A172 (cell line): ENCODE measurements around the gene UNC45A. TPM values are rescaled to one million over a fixed set of nuclear protein-coding genes. Genes with fewer than 3 reads are reported as not detected.
A peak's percentile ranks its signal among the peaks of the same experiment; 100 is the strongest.

Source experiments
- DNase-seq: peaks from one replicate; pipeline ENCODE4 v3.0.0-alpha.2; 2015; ENCODE audit warnings: low spot score
- total RNA-seq: library from RNA; depleted of rRNA; stranded (reverse); fragments of >200 nt; shearing (Covaris generic); gene quantifications from 2 replicates; pipeline ENCODE4 v1.2.3, GENCODE V29; 2014

UNC45A gene
- total RNA-seq, 1 experiment from 2014 or later: 64.7 TPM

- DNase-seq: no peak
Measured at GRCh38 chr15:90966262-90966661, 31.2 kb downstream of the UNC45A start.

- no peak for DNase-seq
Measured at GRCh38 chr15:90967206-90967605, 32.1 kb downstream of the UNC45A start.

GRCh38 chr15:90968434-90968833, 33.3 kb downstream of the UNC45A start:
- DNase-seq: no peak

GRCh38 chr15:90970274-90970673, 35.2 kb downstream of the UNC45A start:
- DNase-seq: no peak

GRCh38 chr15:90972133-90972532, 37.0 kb downstream of the UNC45A start:
- no peak for DNase-seq

GRCh38 chr15:90974216-90974615, 39.1 kb downstream of the UNC45A start:
- DNase-seq: no peak

- no peak for DNase-seq
Measured at GRCh38 chr15:90979582-90979981, 44.5 kb downstream of the UNC45A start.

- DNase-seq: no peak
Measured at GRCh38 chr15:90981681-90982080, 46.6 kb downstream of the UNC45A start.

- no peak for DNase-seq
Measured at GRCh38 chr15:90982135-90982534, 47.0 kb downstream of the UNC45A start.

GRCh38 chr15:90986790-90987507, 51.9 kb downstream of the UNC45A start:
- no peak for DNase-seq

- DNase-seq: no peak
Measured at GRCh38 chr15:90987561-90988141, 52.6 kb downstream of the UNC45A start.

GRCh38 chr15:90988296-90988695, 53.2 kb downstream of the UNC45A start:
- DNase-seq: no peak

GRCh38 chr15:90989040-90989768, 54.1 kb downstream of the UNC45A start:
- DNase-seq: no peak

GRCh38 chr15:90990446-90990845, 55.4 kb downstream of the UNC45A start:
- no peak for DNase-seq

- no peak for DNase-seq
Measured at GRCh38 chr15:90991587-90992285, 56.7 kb downstream of the UNC45A start.

- no peak for DNase-seq
Measured at GRCh38 chr15:90994059-90994416, 59.0 kb downstream of the UNC45A start.

GRCh38 chr15:90994417-90995311, 59.6 kb downstream of the UNC45A start, which contains the start of gene PRC1:
PRC1 (minus strand) TSS chr15:90994535; CDS start chr15:90994417, 118 bp downstream.
- peak; percentile 96 for DNase-seq

- no peak for DNase-seq
Measured at GRCh38 chr15:90998737-90999136, 63.7 kb downstream of the UNC45A start.

- DNase-seq: no peak
Measured at GRCh38 chr15:91001209-91001608, 66.1 kb downstream of the UNC45A start.
